K562 (cell line): ENCODE results near the gene RELA. TPM values are rescaled to one million over a fixed set of nuclear protein-coding genes. Genes with fewer than 3 reads are reported as not detected.

Experiments used
- ARID2 ChIP-seq: fragments of 450-650 bp; IDR thresholded peaks from 2 replicates; pipeline ENCODE4 v1.6.1; 2017; ENCODE audit warnings: antibody characterized with exemption, mild to moderate bottlenecking
- COPS2 ChIP-seq: fragments of 450-650 bp; conservative IDR thresholded peaks from 2 replicates; pipeline ENCODE4 v1.6.1; 2016; ENCODE audit warnings: mild to moderate bottlenecking, moderate library complexity
- E2F1 ChIP-seq: sonication (generic); formaldehyde crosslinking; IDR thresholded peaks from 2 replicates; pipeline ENCODE4 v1.8.1; 2023; ENCODE audit warnings: mild to moderate bottlenecking, missing genetic modification reagents, moderate library complexity
- FOS ChIP-seq: IDR thresholded peaks from 3 replicates; pipeline ENCODE4 v1.6.1; 2011; ENCODE audit not compliant: insufficient read length; ENCODE audit errors: extremely low read depth
- FOXJ2 ChIP-seq: fragments of 200-800 bp; sonication (Bioruptor generic); IDR thresholded peaks from 2 replicates; pipeline ENCODE4 v1.6.1; 2016; ENCODE audit warnings: missing genetic modification characterization, missing compliant biosample characterization
- NRF1 ChIP-seq, 2 experiments: fragments of 450-650 bp; IDR thresholded peaks in 1 of 2; conservative IDR thresholded peaks in 1 of 2; 2 replicates each; pipeline ENCODE4 v1.6.1; 2014; ENCODE audit warnings: mild to moderate bottlenecking in 2 of 2
- PML ChIP-seq: IDR thresholded peaks from 2 replicates; pipeline ENCODE4 v1.6.1; 2012; ENCODE audit warnings: low read length, inconsistent platforms
- SAP30 ChIP-seq: fragments of 200-600 bp; sonication (generic); IDR thresholded peaks from 2 replicates; pipeline ENCODE4 v1.6.1; 2012; ENCODE audit warnings: borderline replicate concordance, low read depth, mild to moderate bottlenecking, moderate library complexity, low read length, control low read depth, inconsistent platforms; ENCODE audit not compliant: insufficient read depth, poor library complexity, severe bottlenecking
- SREBF1 ChIP-seq: fragments of 150-350 bp; IDR thresholded peaks from 2 replicates; pipeline ENCODE4 v1.6.1; 2014; ENCODE audit warnings: antibody characterized with exemption, low read depth, low read length, borderline replicate concordance
- TFE3 ChIP-seq: fragments of 450-650 bp; formaldehyde crosslinking; IDR thresholded peaks from 2 replicates; pipeline ENCODE4 v1.4.0; 2020; ENCODE audit warnings: mild to moderate bottlenecking, mixed read lengths
- THAP12 ChIP-seq: fragments of 250-450 bp; sonication (Bioruptor Pico); IDR thresholded peaks from 2 replicates; pipeline ENCODE4 v1.9.0; 2021; ENCODE audit warnings: mild to moderate bottlenecking, inconsistent platforms
- ZFP91 ChIP-seq: sonication (generic); formaldehyde crosslinking; IDR thresholded peaks from 2 replicates; pipeline ENCODE4 v1.8.0; 2022; ENCODE audit warnings: mild to moderate bottlenecking, missing genetic modification reagents
- ZNF398 ChIP-seq: fragments of 250-450 bp; sonication (Bioruptor Pico); IDR thresholded peaks from 2 replicates; pipeline ENCODE4 v1.8.0; 2021; ENCODE audit warnings: moderate library complexity, mild to moderate bottlenecking, inconsistent platforms
- ZNF57 ChIP-seq: fragments of 450-650 bp; formaldehyde crosslinking; IDR thresholded peaks from 2 replicates; pipeline ENCODE4 v1.4.0; 2020; ENCODE audit warnings: mild to moderate bottlenecking, moderate library complexity
- ZNF830 ChIP-seq: fragments of 250-450 bp; sonication (Bioruptor Pico); IDR thresholded peaks from 2 replicates; pipeline ENCODE4 v1.5.0; 2021; ENCODE audit warnings: mild to moderate bottlenecking
- ZZZ3 ChIP-seq: fragments of 450-650 bp; IDR thresholded peaks from 2 replicates; pipeline ENCODE4 v1.6.1; 2016; ENCODE audit warnings: antibody characterized with exemption, mild to moderate bottlenecking, moderate library complexity
- polyA plus RNA-seq, 8 experiments: library from polyadenylated mRNA; depleted of rRNA in 4 of 8; stranded (reverse) in 5 of 8; unstranded in 3 of 8; fragments of >200 nt; fragmentation: Nextera tagmentation in 2 of 8; fragmentation: Illumina TruSeq in 1 of 8; extraction: Ambion mirVana in 2 of 8; extraction: Trizol in 1 of 8; gene quantifications; 2 replicates each; pipeline versions ENCODE4 v1.2.1 to v1.2.3, GENCODE V29; 2011 to 2014; ENCODE audit warnings: inconsistent platforms in 1 of 8, missing spikeins in 1 of 8
- total RNA-seq, 7 experiments: library from RNA; depleted of rRNA in 6 of 7; stranded (reverse); fragments of >200 nt in 6 of 7; fragmentation: Illumina TruSeq in 2 of 7; extraction: Trizol in 2 of 7; gene quantifications; 2 replicates each; pipeline versions ENCODE4 v1.2.1 to v1.2.3, GENCODE V29; 2011 to 2021; ENCODE audit warnings: low replicate concordance in 1 of 7

The RELA gene
- total and polyA plus RNA-seq, 9 of the 15 experiments (the other 6 are each of a cell fraction or from before 2014, with no cell fraction given) = 6.0 to 67.4 (median 20.6) TPM

GRCh38 chr11:65711785-65712632 is 49.3 kb upstream of the RELA start, which contains the start of gene KAT5 (continued):
- TF ChIP-seq E2F1 (CRISPR knock-in tag) (peak; percentile 73; the same call in 1 of the 2 replicates), ZNF398 (no peak), ZNF57 (peak; percentile 57; the same call in 1 of the 2 replicates), FOS (peak; percentile 95), TFE3 (CRISPR knock-in tag) (peak; percentile 100), NRF1 (conservative IDR thresholded peaks at IDR 0.05 in 1 of 2, IDR thresholded peaks at IDR 0.05 in 1 of 2) (peak in 1 of 2 experiments; percentile 47; a peak in 2 of 4 replicates), ZFP91 (CRISPR knock-in tag) (peak; percentile 64; the same call in 1 of the 2 replicates), PML (peak; percentile 68), THAP12 (peak; percentile 51), ARID2 (no peak), COPS2 (no peak), ZZZ3 (peak; percentile 81; the same call in 1 of the 2 replicates), ZNF830 (CRISPR knock-in tag) (no peak; the same call in 1 of the 2 replicates), FOXJ2 (tag) (no peak; the same call in none of the 2 replicates), SREBF1 (peak; percentile 86), SAP30 (peak; percentile 87)
